ENCODE results near the gene LRFN2. TPM values are rescaled to one million over a fixed set of nuclear protein-coding genes. Genes with fewer than 3 reads are reported as not detected.

The LRFN2 gene
- total RNA-seq, 2 donors from 2014 or later: not detected

GRCh38 chr6:40500227-40500626 is 86.9 kb downstream of the LRFN2 start:
- no peak overlapping the region for H3K27ac ChIP-seq
- no peak for ATAC-seq (ENCODE audit: insufficient number of reproducible peaks, low FRiP score, low read depth)
- no peaks in the 10 kb centered on the region for H3K4me1 ChIP-seq (ENCODE audit: control insufficient read depth in 1 of 2, low read depth in 2 of 2)
- H3K9me3 ChIP-seq: no peaks in the 10 kb centered on the region
- H3K27me3 ChIP-seq (replicated peaks; ENCODE audit: insufficient read depth): no peaks in the 10 kb centered on the region
- no peak for DNase-seq (ENCODE audit: low spot score)
- no peak for TF ChIP-seq CTCF (IDR thresholded peaks at IDR 0.05)
- no peaks in the 10 kb centered on the region for H3K36me3 ChIP-seq
- no peak overlapping the region for H3K4me3 ChIP-seq

- Histone ChIP-seq H3K4me3 (no peak overlapping the region), H3K27ac (no peak overlapping the region), H3K9me3 (no peaks in the 10 kb centered on the region), H3K36me3 (no peaks in the 10 kb centered on the region), H3K4me1 (ENCODE audit: control insufficient read depth in 1 of 2, low read depth in 2 of 2) (no peaks in the 10 kb centered on the region), H3K27me3 (replicated peaks; ENCODE audit: insufficient read depth) (no peaks in the 10 kb centered on the region)
- ATAC-seq (ENCODE audit: insufficient number of reproducible peaks, low FRiP score, low read depth): no peak
- TF ChIP-seq CTCF (IDR thresholded peaks at IDR 0.05): no peak
- DNase-seq (ENCODE audit: low spot score): no peak
Observed at GRCh38 chr6:40499215-40499614, 87.9 kb downstream of the LRFN2 start.

GRCh38 chr6:40498148-40498547 is 89.0 kb downstream of the LRFN2 start:
- no peaks in the 10 kb centered on the region for H3K27me3 ChIP-seq (replicated peaks; ENCODE audit: insufficient read depth)
- DNase-seq (ENCODE audit: low spot score) (no peak), ATAC-seq (ENCODE audit: insufficient number of reproducible peaks, low FRiP score, low read depth) (no peak)
- no peak overlapping the region for H3K4me3 ChIP-seq
- no peaks in the 10 kb centered on the region for H3K9me3 ChIP-seq
- H3K36me3 ChIP-seq: no peaks in the 10 kb centered on the region
- no peak for TF ChIP-seq CTCF (IDR thresholded peaks at IDR 0.05)
- no peak overlapping the region for H3K27ac ChIP-seq
- no peaks in the 10 kb centered on the region for H3K4me1 ChIP-seq (ENCODE audit: control insufficient read depth in 1 of 2, low read depth in 2 of 2)

GRCh38 chr6:40492187-40492586 is 95.0 kb downstream of the LRFN2 start:
- DNase-seq (ENCODE audit: low spot score): no peak

GRCh38 chr6:40490508-40490907 is 96.7 kb downstream of the LRFN2 start:
- H3K27ac ChIP-seq: no peak overlapping the region
- no peaks in the 10 kb centered on the region for H3K4me1 ChIP-seq (ENCODE audit: control insufficient read depth in 1 of 2, low read depth in 2 of 2)
- H3K9me3 ChIP-seq: no peaks in the 10 kb centered on the region
- no peak for TF ChIP-seq CTCF (IDR thresholded peaks at IDR 0.05)
- H3K36me3 ChIP-seq: no peaks in the 10 kb centered on the region
- H3K27me3 ChIP-seq (replicated peaks; ENCODE audit: insufficient read depth): no peaks in the 10 kb centered on the region
- ATAC-seq (ENCODE audit: insufficient number of reproducible peaks, low FRiP score, low read depth): no peak
- H3K4me3 ChIP-seq: no peak overlapping the region
- no peak for DNase-seq (ENCODE audit: low spot score)

More at GRCh38 chr6:40492187-40492586, 95.0 kb downstream of the LRFN2 start:
- Histone ChIP-seq H3K4me1 (ENCODE audit: control insufficient read depth in 1 of 2, low read depth in 2 of 2) (no peaks in the 10 kb centered on the region), H3K36me3 (no peaks in the 10 kb centered on the region), H3K9me3 (no peaks in the 10 kb centered on the region), H3K27ac (no peak overlapping the region), H3K4me3 (no peak overlapping the region), H3K27me3 (replicated peaks; ENCODE audit: insufficient read depth) (no peaks in the 10 kb centered on the region)
- no peak for TF ChIP-seq CTCF (IDR thresholded peaks at IDR 0.05)
- ATAC-seq (ENCODE audit: insufficient number of reproducible peaks, low FRiP score, low read depth): no peak

Data from thoracic aorta (tissue), 2 donors.